GM19468 (cell line): ENCODE measurements around the gene MICU1.
"Not testable (repeated sequence)": the region's sequence is repeated elsewhere in the genome, so short reads cannot be mapped to it uniquely, and the experiment has no call there.

Source experiments
- ATAC-seq: cut with Tn5 transposase; IDR thresholded peaks from one replicate; pipeline ENCODE4 v1.9.1; 2021; ENCODE audit warnings: mild to moderate bottlenecking, moderate library complexity, moderate number of reproducible peaks; ENCODE audit not compliant: unreplicated experiment; ENCODE audit errors: extremely low read depth

MICU1 gene

DNA sequence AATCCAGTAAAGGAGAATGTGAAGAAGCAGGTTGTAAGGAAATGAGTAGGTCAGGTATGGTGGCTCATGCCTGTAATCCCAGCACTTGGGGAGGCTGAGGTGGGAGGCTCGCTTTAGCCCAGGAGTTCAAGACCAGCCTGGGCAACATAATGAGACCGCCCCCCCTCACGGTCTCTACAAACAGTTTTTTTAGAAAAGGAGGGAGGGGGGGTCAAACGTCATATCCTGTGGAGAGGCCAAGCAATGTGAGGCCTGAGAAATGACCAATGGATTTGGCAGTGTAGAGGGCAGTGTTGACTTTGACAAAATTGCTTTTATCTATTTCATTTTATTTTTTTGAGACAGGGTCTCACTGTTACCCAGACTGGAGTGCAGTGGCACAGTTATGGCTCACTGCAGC lies 268.9 kb downstream of the MICU1 start:
- ATAC-seq = no peak

DNA sequence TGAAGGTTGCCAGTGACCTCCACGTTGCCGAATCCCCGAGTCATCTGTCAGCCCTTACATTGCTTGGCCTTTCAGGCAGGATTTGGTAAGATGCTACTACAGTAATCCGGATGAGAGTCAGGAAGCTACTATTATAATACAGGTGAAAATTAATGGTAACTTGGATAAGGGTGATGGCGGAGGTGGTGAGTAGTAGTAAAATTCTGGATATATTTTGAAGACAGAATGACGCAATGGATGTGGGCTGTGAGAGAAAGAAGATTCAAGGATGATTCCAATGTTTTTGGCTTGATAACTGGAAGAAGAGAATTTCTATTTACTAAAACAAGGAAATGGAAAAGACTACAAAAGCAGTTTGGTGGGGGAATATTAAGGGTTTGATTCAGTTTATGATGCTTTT lies 269.8 kb downstream of the MICU1 start:
- ATAC-seq = no peak

DNA sequence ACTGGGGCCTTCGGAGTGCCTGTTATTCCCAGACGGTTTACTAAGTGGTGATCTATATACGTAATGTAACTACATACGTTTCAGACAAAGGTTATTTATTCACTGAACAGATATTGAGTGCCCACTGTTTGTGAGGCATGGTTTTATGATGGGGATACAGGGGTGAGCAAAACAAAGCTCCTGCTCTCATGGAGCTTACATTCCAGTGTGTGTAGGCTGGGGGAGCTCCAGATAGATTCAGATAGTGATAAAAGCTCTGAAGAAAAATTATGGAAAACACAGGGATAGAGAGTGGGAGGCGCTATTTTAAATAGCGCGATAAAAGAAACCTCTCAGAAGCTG lies 270.7 kb downstream of the MICU1 start:
- no peak for ATAC-seq

DNA sequence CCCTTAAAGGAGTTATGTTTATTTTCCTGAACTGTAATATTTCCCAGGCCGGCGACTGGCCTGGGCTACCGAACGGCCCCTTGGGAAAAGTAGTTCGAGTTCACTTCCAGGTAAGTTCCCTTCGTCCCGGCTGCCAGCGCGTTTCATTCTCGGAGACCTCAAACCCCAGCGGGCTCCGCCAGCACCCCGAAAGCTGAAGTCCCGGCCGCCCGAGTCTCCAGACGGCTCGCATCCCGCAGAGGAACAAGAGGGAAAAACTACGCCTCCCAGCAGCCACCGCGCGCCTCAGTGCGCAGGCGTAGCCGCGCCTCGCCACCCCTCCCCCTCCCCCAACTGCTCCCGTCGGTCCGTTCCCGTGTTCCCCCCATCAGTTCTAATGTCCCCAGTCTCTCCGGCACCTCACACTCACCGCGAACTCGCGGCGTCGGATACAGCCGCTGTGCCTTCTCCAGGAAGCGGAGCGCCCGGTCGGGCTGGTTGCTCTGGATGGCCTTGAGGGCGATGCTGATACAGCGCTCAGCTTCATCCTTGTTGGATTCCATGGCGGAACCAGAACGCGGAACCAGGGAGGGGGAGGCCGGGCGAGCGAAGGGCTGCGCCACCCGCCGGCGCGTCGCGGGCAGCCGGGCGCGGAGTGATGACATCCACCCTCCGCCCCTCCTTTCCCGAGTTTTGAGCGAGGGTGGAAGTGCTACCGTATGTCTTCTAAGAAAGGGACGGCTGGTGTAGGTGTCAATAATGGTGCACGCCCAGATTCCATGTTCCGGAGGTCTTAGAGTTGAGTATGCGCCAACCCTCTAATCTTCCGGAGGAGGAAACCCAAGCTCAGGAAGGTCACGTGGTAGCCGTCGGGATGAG lies 271.3 kb downstream of the MICU1 start, which contains the start of gene DNAJB12:
Gene DNAJB12, minus strand, starts transcription at position 564 of the 858 bp plus-strand sequence. Its CDS starts 22 bp downstream, at position 542.
- peak; percentile 73 for ATAC-seq

DNA sequence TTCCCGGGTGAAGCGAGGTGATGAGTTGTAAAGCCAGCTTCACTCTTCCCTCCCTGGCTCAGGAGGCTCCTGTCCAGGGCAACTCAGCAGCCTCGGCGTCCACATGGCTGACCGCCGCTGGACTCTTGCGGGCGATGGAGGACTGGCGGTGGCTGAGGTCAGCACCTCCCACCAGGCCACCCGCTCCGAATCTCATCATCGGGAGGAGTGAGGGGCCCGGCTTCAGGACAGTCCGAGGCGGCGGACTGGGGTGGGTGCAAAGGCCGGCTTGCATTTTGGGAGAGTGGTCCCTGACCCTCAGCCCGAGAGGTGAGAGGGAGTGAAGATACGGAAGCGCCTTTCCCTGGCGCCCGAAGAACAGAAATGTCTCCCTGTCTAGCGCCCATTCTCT lies 271.9 kb downstream of the MICU1 start:
- no peak for ATAC-seq

DNA sequence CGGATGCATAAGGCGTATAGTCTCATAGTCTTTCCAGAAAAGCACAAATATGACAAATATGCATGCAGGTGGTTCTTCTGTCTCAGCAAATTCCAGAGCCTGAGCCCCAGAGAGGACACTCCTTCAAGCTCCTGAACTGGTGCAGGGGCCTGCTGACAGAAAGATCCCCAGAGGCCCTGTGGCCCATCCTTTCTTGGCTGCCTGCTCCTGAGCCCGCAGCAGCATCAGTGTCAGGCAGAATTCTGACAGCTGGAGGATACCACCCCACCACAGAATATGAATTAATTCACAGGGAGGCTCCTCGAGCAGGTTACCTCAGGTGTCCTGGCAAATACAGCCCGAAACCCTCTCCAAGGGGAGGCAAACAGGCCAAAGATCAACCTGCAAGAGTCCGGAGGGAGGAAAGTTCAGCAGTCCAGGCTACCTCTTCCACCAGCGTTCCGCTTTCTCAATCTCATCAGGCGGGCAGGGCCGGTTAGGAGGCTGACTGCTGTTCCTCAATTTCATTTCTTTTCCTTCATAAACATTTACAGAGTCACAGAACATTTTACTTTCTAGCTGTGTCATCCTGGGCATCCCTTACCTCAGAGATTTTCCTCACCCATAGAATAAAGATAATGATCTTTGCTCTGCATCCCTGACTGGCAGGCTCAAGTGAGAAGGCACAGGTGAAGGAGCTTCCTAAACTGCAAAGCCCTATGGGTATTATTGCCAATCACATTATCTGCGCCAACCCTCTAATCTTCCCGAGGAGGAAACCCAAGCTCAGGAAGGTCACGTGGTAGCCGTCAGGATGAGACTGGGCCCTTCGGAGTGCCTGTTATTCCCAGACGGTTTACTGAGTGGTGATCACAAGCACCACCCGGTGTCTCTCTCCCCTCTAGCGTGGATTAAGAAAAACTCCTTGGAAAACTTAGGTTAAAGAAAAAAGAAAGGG lies 272.6 kb downstream of the MICU1 start:
- no peak for ATAC-seq

DNA sequence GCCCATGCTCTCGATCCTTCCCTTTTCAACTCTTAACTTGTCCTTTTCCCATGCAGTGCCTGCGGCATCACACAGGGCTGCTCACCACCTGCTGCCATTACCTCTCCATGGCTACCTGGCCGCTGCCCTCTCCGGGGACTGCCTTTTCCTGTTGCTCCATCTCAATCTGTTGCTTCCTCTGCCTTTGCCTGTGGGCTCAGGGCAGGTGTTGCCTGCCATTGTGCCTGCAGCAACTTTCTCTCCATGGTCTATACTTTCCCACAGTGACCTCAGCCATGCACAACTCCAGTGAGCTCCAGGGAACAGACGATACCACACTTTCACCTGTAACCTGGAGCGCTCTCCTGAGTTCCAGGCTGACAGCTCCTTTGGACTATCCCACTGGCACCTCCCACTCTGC lies 274.4 kb downstream of the MICU1 start:
- ATAC-seq = no peak

DNA sequence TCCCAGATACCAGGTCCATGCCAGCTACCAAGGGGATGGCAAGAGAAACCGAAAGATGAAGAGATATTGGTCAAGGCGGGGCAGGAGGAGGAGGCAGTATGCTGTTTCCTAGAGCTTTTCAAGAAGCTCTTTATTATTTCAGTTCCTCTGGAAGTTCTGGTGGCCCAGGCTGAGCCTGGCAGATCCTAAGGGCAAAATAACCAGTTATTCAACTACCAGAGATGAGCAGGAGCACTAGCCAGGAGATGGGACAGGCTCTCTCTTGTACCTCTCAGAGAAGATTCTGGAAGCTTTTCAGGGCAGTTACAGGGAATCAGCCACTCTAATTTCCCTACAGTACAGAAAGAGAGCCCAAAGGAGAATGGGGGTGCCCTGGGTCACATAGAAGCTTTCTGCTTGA lies 276.4 kb downstream of the MICU1 start:
- ATAC-seq = no peak

DNA sequence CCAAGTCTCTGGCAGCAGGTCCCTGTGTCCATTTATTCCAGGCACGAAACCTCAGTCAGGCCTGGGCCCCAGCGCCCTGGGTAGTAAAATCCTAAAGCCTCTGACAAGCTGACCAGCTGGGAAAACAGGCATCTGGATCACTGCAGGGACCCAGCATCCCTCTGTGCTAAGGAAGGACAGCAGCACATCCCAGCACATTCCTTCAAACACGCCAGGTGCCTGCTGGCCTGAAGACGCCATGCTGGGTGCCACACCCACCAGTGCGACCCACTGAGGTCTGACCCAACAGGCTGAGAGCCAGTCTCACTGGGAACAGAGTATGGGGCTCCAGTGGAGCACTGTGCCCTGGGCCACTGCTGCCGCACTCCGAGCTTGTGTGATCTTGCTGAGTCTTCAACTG lies 277.6 kb downstream of the MICU1 start:
- no peak for ATAC-seq

DNA sequence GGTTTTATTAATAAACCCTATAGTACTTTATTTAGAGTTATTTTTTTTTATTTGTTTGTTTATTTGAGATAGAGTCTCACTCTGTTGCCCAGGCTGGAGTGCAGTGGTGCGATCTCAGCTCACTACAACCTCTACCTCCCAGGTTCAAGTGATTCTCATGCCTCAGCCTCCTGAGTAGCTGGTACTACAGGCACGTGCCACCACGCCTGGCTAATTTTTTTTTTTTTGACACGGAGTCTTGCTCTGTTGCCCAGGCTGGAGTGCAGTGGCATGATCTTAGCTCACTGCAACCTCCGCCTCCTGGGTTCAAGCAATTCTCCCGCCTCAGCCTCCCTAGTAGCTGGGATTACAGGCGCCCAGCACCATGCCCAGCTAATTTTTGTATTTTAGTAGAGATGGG lies 279.8 kb downstream of the MICU1 start:
- ATAC-seq = not testable (repeated sequence)

DNA sequence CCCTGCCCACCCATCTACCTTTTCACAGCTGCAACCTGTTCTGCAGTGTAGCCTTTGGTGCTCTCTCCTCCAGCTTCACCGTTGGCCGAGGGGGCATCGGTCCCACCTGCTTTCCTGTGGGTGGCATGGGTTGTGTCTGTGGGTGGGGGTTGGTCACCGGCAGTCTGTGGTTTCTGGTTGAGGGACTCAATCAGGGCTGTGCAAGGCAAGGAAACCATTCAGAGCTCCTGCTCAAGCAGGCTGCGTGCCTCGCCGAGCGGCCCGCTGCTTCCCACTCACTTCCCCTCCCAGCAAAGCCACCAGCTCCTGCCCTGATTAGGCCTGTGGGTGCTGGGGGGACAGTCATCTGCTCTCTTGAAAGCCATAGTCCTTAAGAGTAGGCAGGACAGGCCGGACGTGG lies 280.9 kb downstream of the MICU1 start:
- no peak for ATAC-seq

DNA sequence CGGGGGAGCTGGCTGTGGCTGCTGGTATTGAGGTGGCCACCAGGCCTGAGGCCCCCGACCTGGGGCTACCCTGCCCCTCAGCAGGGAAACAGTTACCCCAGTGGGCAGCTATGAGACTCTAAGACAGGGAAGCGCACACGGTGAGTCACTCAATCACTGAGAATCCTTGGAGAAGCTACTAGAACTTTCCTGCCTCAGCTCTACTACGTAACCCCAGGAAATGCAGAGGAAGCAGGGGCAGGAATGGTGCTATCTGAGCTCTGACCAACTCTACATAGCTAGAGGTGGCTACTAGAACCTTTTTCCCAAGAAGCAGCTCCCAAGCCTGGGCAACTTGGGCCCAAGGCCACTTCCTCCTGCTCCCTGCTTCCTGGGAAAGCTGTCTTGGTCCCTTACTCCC lies 283.0 kb downstream of the MICU1 start:
- ATAC-seq = no peak

DNA sequence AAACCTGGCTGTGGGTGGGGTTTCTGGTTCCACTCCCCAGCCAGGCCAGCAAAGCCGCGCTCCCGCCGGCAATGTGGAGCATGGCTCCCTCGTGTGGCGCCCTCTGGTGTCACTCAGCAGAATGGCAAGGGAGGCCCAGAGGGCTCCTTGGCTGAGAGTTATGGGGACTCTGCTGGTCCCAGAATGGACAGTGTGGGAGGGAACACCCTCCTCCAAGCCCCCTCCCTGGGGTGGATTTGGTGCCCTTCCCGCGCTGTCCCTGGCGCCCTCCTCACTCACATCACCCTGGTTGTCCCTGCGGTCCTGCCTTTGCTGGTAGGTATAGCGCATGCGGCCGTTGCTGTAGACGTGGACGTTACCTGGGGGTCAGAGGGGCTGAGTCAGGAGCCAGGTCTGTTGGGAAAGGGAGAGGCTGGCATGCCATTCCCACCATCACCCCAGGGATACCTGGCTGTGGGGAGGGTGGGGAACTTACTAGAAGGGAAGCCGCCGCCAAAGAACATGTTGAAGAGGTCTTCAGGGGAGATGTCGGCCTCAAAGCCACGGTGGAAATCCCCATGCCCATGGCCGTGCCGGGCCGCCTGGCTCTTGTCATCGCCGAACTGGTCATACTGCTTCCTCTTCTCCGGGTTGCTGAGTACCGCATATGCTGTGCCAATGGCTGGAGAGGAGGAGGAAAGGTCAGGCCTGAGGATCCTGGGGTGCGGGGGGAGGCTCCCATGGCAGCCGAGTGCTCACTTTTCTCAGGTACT lies 285.2 kb downstream of the MICU1 start:
- ATAC-seq = no peak

DNA sequence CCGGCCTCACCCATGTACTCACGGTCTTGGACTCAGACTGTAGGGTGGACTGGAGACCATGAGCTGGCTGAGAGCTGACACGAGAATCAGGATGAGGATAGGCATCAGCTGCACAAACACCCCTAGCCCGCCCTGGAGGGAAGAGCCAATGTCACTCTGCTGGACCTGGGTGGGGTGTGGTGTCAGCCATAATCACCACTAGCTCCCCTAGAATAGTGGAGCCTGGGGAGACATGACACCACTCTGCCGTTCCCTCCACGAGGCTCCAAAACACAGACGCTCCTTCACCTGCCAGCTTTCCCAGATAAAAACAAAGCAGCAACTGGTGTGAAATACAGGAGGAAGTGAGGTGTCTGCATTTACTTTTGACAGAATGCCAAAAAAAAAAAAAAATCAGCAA lies 287.7 kb downstream of the MICU1 start:
- no peak for ATAC-seq

DNA sequence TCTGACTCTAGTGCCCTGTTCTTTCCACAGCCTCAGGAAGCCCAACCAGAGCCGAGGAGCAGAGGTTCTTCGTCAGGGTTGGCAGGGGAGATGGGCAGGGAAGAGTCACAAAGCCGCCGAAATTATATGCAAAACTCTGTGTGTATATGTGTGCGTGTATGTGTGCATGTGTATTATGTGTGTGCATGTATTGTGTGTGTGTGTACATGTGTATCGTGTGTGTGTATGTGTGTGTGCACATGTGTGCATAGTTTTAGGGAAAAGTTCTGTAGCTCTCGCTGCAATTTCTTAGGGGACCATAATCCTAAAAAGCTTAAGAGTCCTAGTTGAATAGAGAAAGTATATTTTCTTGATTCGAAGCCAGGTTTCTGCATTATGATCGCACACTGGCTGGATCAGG lies 288.2 kb downstream of the MICU1 start:
- no peak for ATAC-seq

DNA sequence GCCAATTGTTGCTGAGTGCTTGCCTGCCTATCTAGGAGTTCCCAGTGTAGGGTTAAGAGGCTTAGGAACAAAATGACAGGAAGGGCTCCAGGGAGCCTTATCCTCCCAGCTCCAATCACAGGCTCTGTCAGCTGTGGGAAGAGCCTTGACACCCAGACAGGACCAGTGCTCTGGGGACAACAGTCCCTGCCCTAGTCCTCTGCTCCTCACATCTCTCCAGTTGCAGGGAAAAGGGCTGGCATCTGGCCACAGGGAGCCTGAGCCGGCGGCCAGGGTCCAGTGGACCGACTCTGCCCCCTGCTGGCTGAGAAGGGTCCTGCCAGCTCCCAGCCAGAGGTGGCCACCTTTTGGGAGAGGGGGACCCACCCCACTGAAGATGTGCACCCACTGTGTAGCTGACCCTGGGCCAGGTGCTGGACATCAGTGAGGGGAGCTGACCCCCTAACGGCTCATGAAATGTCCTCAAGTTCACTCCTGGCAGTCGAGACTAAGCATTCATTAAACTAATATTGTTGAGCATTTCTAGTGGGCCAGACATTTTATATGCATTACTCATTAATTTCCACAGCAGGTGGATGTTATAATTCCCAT lies 288.7 kb downstream of the MICU1 start:
- no peak for ATAC-seq

DNA sequence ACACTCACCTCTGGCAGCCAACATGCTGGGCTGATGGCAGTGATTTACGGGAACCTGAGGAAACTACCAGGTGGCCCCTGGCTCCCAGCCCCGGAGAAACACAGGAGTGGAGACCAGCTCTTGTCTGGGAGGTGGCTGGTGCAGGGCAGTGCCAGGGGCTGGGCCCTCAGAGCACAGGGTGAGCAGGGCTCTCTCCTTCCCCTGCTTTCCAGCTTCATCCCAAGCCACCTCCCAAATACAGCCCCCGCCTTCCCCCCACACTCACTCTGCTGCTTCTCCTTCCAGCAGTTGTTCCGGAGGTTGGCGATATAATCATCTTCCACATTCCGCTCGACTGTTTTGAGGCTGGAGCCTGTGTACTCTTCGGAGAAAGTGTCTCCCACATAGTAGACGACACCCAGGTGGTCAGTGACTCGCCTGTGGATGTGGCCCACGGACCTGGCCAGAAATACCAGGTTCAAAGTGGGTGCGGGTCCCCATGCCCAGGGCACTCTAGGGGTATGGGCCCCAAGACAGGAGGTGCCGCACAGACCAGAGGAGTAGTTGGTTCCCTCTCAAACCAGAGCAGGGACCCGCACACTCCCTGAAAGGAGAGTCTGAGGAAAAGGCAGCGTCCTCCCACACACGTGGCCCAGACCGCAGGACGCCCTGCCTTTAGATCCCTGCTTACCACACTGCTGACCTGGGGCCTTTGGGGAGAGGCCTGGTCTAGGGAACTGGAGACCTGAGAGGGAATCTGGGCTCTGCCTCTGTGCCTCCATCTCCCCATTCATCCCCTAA lies 289.4 kb downstream of the MICU1 start:
- no peak for ATAC-seq

DNA sequence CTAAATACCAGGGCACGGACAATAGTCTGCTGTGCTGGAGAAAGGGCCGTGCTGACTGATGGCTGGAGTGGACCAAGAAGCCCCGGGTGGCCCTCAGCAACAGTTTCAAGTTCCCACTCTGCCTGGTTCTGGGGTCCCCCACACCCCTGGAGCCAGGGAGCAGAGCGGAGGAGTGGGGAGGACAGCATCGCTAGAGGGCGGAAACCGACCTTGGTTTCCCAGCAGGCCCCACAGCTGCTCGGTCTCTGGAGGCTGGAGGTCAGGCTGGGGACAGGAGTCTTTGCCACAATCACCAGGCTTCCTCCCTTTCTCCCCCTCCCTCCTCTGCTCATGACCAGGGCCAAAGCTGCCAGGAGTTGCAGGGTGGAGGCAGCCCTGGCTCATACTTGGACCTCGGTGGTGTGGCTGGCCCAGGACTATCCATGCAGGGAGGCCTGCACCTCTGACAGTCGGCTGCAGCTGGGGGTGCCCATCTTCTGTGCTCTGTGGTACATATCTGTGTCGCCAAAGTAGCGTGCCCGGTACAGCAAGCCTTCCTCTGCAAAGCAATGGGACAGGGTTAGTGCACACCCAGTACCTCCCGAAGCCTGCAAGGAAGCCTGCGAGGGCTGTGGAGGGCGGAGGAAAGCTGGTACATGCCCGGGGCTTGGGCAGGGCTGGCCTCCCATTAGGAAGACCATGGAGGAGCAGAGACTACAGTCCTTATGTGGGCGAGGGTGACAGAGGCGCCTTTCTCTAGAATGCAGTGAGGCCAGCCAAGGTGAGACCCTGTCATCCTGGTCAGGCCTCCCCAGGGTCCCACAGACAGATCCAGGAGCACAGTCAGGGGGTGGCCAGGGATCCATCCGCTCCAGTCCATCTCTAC lies 290.3 kb downstream of the MICU1 start:
- ATAC-seq = no peak
